Natural killer cell treated with Interleukin-12 subunit alpha and Interleukin-12 subunit beta and Interleukin-15 and Interleukin-18, amount 100 ng/mL, for 72 hours (primary cell): Measurements from ENCODE around the gene ENGASE. TPM values are rescaled to one million over a fixed set of nuclear protein-coding genes. Genes with fewer than 3 reads are reported as not detected.

Source experiments
- ATAC-seq, 2 donors: fragments of 150-1000 bp; cut with Tn5 transposase in 1 of 2; sonication (Bioruptor Pico), chemical (Tn5 transposase) in 1 of 2; 2 replicates each; pipeline ENCODE4 v1.10.0; 2021
- DNase-seq: peaks from one replicate; pipeline ENCODE4 v3.0.0; 2022; ENCODE audit warnings: low spot score
- H3K27ac Mint-ChIP-seq, 2 donors: 1 replicate in 1 of 2; 2 replicates in 1 of 2; pipeline ENCODE4 v1.8.0; 2022; ENCODE audit warnings: mixed read lengths in 2 of 2, mild to moderate bottlenecking in 1 of 2, moderate library complexity in 1 of 2
- H3K27me3 Mint-ChIP-seq, 2 donors: 1 replicate in 1 of 2; 2 replicates in 1 of 2; pipeline ENCODE4 v1.8.0; 2022; ENCODE audit warnings: mixed read lengths in 2 of 2
- H3K36me3 Mint-ChIP-seq: one replicate; pipeline ENCODE4 v1.8.0; 2022; ENCODE audit warnings: mixed read lengths
- H3K4me1 Mint-ChIP-seq, 2 donors: 1 replicate in 1 of 2; 2 replicates in 1 of 2; pipeline ENCODE4 v1.8.0; 2022; ENCODE audit warnings: low read depth in 2 of 2, mixed read lengths in 2 of 2, mild to moderate bottlenecking in 1 of 2
- H3K4me3 Mint-ChIP-seq: one replicate; pipeline ENCODE4 v1.8.0; 2022; ENCODE audit warnings: mixed read lengths
- H3K9me3 Mint-ChIP-seq: 2 replicates; pipeline ENCODE4 v1.8.0; 2022; ENCODE audit warnings: mixed read lengths
- total RNA-seq, 2 donors: library from RNA; stranded (reverse); gene quantifications; one replicate each; pipeline ENCODE4 v1.2.3, GENCODE V29; 2022

The ENGASE gene
- total RNA-seq, 2 donors from 2014 or later, result 37.2 to 54.2 TPM

DNA sequence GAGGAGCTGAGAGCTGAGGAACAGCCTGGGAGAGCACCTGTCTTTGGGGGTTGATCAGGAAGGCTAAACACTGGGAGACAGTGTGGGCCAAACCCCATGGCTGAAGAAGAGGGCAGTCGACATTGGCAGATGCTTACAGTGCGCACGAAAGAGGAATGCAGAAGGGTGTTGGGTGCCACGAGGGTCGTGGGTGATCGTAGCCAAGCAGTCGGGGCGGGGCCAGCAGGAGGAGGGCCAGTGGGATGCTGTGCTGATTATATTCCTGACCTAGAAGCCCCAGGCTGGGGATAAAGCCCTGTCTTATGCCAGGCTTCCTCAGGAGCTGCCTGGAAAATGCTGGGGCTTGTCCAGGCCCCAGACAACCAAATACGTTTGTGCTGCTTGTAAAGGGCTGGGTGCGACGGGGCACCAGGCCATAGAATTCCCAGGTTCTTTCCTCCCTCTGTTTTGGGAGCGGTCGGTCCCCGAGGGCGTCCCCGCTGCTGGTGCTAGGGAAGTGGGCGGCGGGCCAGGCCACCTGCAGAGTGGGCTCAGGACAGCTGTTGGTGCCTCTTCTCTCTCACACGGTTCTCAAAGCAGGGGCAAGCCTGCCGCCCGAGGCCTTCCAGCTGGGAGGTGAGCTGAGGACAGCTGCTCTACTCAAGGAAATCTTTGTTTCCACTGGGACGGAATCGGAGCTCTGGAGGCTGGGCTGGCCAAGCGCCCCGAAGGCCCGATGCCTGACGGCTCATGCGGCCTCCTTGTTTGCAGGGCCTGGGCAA lies 40.7 kb upstream of the ENGASE start:
- H3K4me3 Mint-ChIP-seq, result no peak overlapping the region
- ATAC-seq, result peak in 1 of 2 donors; percentile 17
- DNase-seq, result peak; percentile 48
- H3K4me1 Mint-ChIP-seq, result peaks cover 0 to 6% of the 10 kb centered on the region in 2 donors
- no peaks in the 10 kb centered on the region for H3K9me3 Mint-ChIP-seq
- H3K27me3 Mint-ChIP-seq, result peaks cover 15 to 27% of the 10 kb centered on the region in 2 donors
- H3K36me3 Mint-ChIP-seq, result no peaks in the 10 kb centered on the region
- H3K27ac Mint-ChIP-seq, result no peak overlapping the region

DNA sequence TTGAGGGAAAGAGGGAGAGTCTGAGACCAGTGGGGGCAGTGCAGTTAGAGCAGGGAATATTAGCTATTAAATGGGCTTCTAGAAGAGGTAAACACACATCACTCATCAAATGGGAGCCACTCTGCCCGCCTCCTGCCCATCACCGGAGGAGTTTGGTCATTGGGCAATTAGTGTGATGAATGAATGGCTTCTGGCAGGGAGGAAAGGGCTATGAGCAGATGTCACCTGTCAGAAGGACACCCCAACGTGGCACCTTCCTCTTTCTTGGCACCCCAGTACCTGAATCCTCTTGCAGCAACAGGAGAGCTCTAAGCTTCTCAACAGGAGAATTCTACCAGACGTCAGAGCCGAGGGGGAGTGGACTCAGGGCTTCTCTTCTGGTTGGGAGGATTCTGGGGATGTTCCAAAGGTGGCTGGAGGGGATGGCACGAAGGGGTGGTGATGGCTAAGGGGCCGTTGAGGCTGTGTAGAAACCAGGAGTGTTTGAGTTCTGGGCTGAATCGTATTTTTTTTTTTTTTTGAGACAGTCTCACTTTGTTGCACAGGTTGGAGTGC lies 39.6 kb upstream of the ENGASE start:
- no peak overlapping the region for H3K27ac Mint-ChIP-seq
- DNase-seq, result peak; percentile 20
- no peak for ATAC-seq
- peaks cover 11 to 26% of the 10 kb centered on the region in 2 donors for H3K27me3 Mint-ChIP-seq
- H3K36me3 Mint-ChIP-seq, result no peaks in the 10 kb centered on the region
- H3K4me3 Mint-ChIP-seq, result no peak overlapping the region
- H3K4me1 Mint-ChIP-seq, result peaks cover 0 to 6% of the 10 kb centered on the region in 2 donors
- H3K9me3 Mint-ChIP-seq, result no peaks in the 10 kb centered on the region

DNA sequence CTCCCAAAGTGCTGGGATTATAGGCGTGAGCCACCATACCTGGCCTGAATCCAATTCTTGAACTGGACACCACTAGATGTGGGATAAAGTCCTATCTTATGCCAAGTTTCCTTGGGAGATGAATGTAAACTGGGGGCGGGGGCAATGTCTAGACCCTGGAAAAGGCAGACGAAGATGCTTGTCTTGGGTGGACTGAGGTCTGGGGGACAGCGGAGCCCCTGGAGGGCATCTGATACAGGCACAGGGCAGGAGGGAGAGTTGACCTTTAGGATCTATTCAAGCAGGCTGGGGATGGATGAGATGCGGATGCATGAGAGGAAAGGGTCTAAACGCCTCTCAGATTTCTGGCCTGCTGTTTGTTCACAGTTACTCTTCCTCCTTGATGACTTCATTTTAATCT lies 38.9 kb upstream of the ENGASE start:
- no peaks in the 10 kb centered on the region for H3K9me3 Mint-ChIP-seq
- H3K36me3 Mint-ChIP-seq, result no peaks in the 10 kb centered on the region
- ATAC-seq (no peak), DNase-seq (peak; percentile 2)
- peaks cover 9 to 19% of the 10 kb centered on the region in 2 donors for H3K27me3 Mint-ChIP-seq
- H3K4me3 Mint-ChIP-seq, result no peak overlapping the region
- H3K27ac Mint-ChIP-seq, result no peak overlapping the region
- peaks cover 0 to 6% of the 10 kb centered on the region in 2 donors for H3K4me1 Mint-ChIP-seq

DNA sequence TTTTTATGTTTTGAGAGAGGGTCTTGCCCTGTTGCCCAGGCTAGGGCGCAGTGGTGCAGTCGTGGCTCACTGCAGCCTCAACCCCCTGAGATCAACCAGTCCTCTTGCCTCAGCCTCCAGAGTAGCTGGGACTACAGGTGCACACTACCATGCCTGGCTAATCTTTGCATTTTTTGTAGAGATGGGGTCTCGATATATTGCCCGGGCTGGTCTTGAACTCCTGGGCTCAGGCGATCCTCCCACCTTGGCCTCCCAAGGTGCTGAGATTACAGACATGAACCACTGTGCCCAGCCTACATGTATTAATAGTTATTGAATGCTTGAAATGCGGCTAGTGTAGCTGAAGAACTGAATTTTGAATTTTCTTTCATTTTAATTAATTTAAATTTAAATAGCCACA lies 38.4 kb upstream of the ENGASE start:
- Mint-ChIP-seq H3K27ac (no peak overlapping the region), H3K27me3 (peaks cover 9 to 14% of the 10 kb centered on the region in 2 donors), H3K36me3 (no peaks in the 10 kb centered on the region), H3K4me3 (no peak overlapping the region), H3K9me3 (no peaks in the 10 kb centered on the region), H3K4me1 (peaks cover 0 to 6% of the 10 kb centered on the region in 2 donors)
- DNase-seq (no peak), ATAC-seq (no peak)

DNA sequence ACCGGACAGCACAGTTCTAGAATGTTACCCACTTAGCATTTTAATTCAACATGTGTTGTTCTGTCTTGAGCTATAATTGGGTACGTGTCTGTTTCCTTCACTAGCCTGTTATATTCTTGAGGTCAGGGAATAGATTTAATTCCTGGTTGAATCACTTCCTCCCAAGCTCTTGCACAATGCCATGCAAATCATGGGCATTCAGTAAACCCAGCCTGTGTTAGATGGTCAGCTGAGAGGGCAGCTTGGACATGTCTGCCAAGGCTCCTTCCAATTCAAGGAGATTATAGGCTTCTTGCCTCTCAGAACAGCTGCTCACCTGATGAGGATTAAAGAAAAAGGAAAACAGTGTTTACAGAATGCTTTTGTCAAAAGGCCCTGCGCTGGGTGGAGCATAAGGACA lies 38.0 kb upstream of the ENGASE start:
- H3K27ac Mint-ChIP-seq, result no peak overlapping the region
- DNase-seq, result peak; percentile 5
- no peaks in the 10 kb centered on the region for H3K36me3 Mint-ChIP-seq
- no peak for ATAC-seq
- H3K4me1 Mint-ChIP-seq, result peaks cover 0 to 6% of the 10 kb centered on the region in 2 donors
- no peak overlapping the region for H3K4me3 Mint-ChIP-seq
- peaks cover 8 to 10% of the 10 kb centered on the region in 2 donors for H3K27me3 Mint-ChIP-seq
- no peaks in the 10 kb centered on the region for H3K9me3 Mint-ChIP-seq

DNA sequence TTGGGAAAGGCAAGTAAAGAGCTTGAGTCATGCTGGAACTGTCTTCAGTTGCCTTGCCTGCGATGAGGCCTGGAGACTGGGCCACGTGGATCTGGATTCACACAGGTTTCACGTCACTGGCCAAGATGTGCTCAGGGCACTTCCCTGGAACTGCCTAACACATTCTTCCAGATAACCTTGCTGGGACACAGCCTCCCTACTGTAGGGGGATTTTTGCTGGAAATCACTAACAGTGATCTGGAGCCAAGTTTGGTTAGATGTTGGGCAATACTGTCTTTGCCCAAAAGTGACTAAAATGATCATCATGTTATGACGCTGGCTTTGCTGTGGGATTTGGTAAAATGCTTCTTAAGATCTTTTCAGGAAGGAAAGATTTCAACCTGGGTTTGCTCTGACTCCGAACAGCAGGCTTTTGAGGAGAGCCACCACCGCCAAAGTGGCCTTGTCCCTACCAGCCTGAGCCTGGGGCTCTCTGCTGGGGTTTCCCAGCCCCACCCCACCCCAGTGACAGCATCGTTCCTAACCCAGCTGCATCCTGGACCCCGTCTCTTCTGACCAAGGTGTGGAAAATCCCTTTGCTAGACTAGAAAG lies 36.0 kb upstream of the ENGASE start:
- H3K4me1 Mint-ChIP-seq, result peaks cover 6 to 7% of the 10 kb centered on the region in 2 donors
- ATAC-seq (peak; percentile 29 to 40), DNase-seq (peak; percentile 49)
- peaks cover 0 to 7% of the 10 kb centered on the region in 2 donors for H3K27me3 Mint-ChIP-seq
- H3K4me3 Mint-ChIP-seq, result no peak overlapping the region
- H3K36me3 Mint-ChIP-seq, result no peaks in the 10 kb centered on the region
- peak overlapping the region in 1 of 2 donors; percentile 41 for H3K27ac Mint-ChIP-seq
- no peaks in the 10 kb centered on the region for H3K9me3 Mint-ChIP-seq

DNA sequence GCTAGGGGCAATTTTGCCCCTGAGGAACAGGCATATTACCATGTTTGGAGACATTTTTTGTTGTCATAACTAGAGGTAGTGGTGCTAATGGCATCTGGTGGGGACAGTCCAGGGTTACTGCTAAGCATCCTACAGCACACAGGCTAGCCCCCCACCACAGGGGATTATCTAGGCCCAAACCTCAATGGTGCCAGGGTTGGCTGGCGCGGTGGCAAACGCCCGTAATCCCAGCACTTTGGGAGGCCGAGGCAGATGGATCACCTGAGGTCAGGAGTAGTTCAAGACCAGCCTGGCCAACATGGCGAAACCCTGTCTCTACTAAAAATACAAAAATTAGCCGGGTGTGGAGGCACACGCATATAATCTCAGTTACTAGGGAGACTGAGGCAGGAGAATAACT lies 35.5 kb upstream of the ENGASE start:
- H3K4me1 Mint-ChIP-seq, result peaks cover 6 to 7% of the 10 kb centered on the region in 2 donors

DNA sequence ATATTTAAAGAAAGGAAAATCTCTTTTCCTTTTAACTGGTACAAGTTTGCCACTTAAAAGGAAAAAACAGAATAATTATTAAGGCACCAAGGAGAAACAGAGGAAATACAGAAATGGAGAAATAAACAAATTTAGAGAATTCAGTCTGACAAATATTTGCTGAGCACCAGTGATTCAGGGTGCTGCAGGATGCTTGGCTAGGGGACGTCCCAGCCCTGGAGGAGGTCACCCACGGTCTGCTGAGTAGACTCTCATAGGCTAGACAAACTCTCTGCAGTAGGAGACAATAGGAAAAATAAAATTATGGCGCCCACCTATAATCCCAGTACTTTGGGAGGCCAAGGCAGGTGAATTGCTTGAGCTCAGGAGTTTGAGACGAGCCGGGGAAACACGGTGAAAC lies 34.7 kb upstream of the ENGASE start:
- no peak overlapping the region for H3K27ac Mint-ChIP-seq

More for the DNA sequence above, 35.5 kb upstream of the ENGASE start:
- DNase-seq (peak; percentile 37), ATAC-seq (peak; percentile 3 to 7)
- Mint-ChIP-seq H3K9me3 (no peaks in the 10 kb centered on the region), H3K4me3 (no peak overlapping the region), H3K36me3 (no peaks in the 10 kb centered on the region), H3K27me3 (peaks cover 0 to 7% of the 10 kb centered on the region in 2 donors), H3K27ac (peak overlapping the region in 1 of 2 donors; percentile 41)

DNA sequence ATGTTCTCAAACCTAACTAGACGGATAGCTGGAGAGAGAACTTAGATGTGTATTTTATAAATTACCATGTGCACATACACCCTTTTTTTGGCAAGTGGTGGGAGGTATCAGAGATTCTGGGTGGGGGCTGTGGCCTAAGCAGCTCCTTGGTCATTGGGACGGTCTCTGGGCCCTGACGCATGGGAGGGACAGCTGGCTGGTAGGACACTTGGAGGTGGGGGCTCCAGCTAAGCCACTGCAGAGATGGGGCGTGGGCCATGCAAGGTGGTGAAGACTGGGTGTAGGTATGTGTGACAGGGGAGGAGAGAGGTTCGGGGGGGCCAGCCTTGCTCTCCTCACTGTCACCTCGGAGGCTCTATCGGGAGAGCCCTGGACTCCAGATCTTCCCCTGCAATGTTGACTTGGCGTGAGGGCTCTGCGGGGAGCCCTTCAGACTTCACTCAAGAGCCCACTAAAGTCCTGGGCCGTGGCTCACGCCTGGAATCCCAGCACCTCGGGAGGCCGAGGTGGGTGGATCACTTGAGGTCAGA lies 33.5 kb upstream of the ENGASE start:
- H3K4me1 Mint-ChIP-seq, result peaks cover 7 to 9% of the 10 kb centered on the region in 2 donors
- H3K27me3 Mint-ChIP-seq, result peaks cover 6 to 7% of the 10 kb centered on the region in 2 donors
- no peaks in the 10 kb centered on the region for H3K36me3 Mint-ChIP-seq
- ATAC-seq, result no peak
- DNase-seq, result peak; percentile 56
- no peak overlapping the region for H3K4me3 Mint-ChIP-seq
- no peaks in the 10 kb centered on the region for H3K9me3 Mint-ChIP-seq
- H3K27ac Mint-ChIP-seq, result no peak overlapping the region

More for the DNA sequence above, 34.7 kb upstream of the ENGASE start:
- ATAC-seq, result no peak
- Mint-ChIP-seq H3K9me3 (no peaks in the 10 kb centered on the region), H3K4me1 (peaks cover 6 to 7% of the 10 kb centered on the region in 2 donors), H3K4me3 (no peak overlapping the region), H3K27me3 (peaks cover 3 to 7% of the 10 kb centered on the region in 2 donors), H3K36me3 (no peaks in the 10 kb centered on the region)
- no peak for DNase-seq

DNA sequence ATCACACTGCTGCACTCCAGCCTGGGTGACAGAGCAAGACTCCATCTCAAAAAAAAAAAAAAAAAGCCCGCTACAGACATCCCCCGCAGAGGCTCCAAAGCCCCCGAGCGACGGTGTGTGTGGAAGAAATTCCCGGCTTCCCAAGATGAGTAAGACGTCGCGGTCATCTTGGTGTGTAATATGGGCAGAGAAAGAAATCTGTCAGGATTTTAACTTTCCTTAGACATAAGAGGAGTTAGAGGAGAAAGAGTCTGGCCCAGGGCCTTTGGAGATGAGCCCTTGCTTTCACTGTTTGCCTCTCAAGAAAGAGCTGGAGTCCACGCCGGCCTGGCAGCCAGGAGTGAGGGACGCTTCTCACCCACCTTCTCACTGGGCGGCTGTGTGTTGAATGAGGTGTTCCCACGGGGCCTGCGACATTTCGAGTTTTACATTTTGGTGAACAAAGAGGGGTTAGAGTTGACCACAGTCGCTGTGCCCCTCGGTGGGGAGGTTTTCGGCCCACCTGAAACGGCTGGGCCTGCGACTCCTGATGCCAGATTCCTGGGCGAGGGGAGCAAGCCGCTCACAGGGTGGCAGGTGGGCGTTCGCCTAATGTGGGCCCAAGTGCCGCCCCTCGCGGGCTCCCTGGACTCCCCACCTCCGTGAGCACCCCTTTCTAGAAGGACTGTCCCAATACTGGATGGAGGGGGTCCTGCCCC lies 32.8 kb upstream of the ENGASE start:
- H3K4me1 Mint-ChIP-seq, result peaks cover 7 to 9% of the 10 kb centered on the region in 2 donors
- H3K36me3 Mint-ChIP-seq, result no peaks in the 10 kb centered on the region
- no peaks in the 10 kb centered on the region for H3K9me3 Mint-ChIP-seq
- H3K27me3 Mint-ChIP-seq, result peaks cover 6 to 7% of the 10 kb centered on the region in 2 donors
- no peak overlapping the region for H3K4me3 Mint-ChIP-seq
- ATAC-seq (no peak), DNase-seq (peak; percentile 49)
- no peak overlapping the region for H3K27ac Mint-ChIP-seq

DNA sequence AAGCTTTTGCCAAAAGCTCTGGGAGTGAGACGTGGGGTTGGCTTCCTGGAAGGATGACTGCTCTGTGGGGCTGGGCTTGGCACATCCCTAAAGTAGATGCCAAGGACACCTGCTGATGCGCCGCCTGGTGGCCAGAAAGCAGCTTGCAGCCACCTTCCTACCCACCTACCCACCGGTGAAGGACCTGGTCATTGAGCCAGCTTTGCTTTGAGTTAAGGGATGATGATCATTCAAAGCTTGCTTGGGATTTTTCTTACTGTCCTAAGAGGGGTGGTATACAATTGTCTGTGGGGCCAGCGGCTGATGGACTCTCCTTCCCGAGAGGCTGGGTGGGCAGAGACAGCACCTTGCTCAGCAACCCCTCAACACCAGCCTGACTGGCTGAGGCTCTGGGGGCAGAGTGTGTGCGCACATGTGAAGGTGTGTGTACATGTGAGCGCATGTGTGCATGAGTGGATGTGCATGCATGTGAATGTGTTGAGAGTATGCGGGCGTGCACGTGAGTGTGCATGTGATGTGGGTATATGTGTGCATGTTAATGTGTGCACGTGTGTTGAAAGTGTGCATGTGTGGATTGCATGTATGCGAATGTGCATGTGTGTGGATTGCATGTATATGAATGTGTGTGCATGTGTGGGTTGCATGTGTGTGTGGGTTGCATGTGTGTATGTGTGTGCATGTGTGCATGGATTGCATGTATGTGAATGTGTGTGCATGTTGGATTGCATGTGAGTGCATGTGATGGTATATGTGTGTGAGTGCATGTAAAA lies 32.0 kb upstream of the ENGASE start:
- ATAC-seq (no peak), DNase-seq (peak; percentile 58)
- Mint-ChIP-seq H3K36me3 (no peaks in the 10 kb centered on the region), H3K4me1 (peaks cover 7 to 9% of the 10 kb centered on the region in 2 donors), H3K9me3 (no peaks in the 10 kb centered on the region), H3K27ac (peak overlapping the region in 1 of 2 donors; percentile 3), H3K4me3 (no peak overlapping the region), H3K27me3 (peaks cover 6 to 7% of the 10 kb centered on the region in 2 donors)

DNA sequence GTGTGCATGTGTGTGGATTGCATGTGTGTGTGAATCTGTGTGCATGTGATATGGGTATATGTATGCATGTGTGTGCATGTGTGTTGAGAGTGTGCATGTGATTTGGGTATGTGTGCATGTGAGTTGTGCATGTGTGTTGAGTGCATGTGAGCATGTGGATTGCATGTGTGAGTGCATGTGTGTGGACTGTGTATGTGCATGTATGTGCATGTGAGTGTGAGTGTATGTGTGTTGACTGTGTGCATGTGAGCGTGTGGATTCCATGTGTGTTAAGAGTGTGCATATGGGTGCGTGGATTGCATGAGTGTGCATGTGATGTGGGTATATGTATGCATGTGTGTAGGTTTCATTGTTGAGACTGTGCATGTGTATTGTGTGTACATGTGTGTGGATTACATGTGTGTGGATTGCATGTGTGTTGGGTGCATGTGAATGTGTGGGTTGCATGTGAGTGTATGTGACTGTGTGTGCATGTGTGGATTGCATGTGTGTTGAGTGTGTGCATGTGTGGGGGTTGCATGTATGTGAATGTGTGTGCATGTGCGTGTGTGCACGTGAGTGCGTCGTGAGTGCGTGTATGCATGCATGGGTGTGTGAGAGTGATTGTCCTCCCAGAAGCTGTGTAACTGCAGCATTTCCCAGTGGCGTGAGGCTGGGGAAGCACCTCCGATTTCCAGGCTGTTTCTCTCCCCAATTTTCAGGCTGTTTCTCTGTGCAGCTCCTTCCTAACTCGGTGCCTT lies 31.3 kb upstream of the ENGASE start:
- Mint-ChIP-seq H3K27ac (peak overlapping the region in 1 of 2 donors; percentile 3), H3K27me3 (peaks cover 6 to 7% of the 10 kb centered on the region in 2 donors), H3K36me3 (no peaks in the 10 kb centered on the region), H3K4me1 (peaks cover 7% of the 10 kb centered on the region in 2 donors), H3K4me3 (no peak overlapping the region), H3K9me3 (no peaks in the 10 kb centered on the region)
- DNase-seq, result peak; percentile 42
- no peak for ATAC-seq
